Measurements from ENCODE around the gene TPCN1. TPM values are rescaled to one million over a fixed set of nuclear protein-coding genes. Genes with fewer than 3 reads are reported as not detected.

TPCN1 gene
- total RNA-seq, 2 experiments from 2014 or later: 13.7 to 16.1 TPM

DNA sequence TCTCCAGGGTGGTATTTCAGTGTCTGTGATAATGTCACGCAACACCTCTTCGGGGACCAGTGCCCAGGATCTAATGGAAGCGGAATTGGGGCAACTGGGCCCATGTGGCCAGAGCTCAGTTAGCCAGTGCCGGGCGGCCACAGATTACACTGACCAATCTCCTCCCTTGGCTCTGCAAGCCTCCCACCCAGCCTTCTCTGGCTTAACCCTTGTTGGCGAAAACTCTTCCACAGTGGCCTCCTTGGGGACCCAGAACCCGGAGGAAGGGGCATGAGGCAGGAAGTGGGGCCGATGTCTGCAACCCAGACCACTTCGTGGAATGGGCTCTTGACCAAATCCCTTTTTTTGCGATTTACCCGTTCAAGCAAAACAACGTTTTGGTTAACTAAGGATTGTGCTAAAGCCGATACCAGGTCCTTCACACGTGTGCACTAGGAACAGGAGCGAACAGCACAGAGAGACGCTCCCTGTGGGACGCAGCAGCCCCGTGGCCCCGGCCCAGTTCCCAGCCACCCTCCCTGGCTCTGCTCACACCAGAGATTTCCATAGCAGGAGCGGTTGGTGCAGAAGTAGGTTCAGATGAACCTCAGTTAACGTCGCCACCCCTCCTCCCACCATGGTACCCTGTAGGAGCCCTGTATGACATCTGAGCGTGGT lies 75.4 kb downstream of the TPCN1 start:
- ChIA-PET CTCF (no interaction called here), POLR2A (no interaction called here)
- Mint-ChIP-seq H3K9me3 (ENCODE audit: insufficient read depth) (no peaks in the 10 kb centered on the region), H3K36me3 (ENCODE audit: low read depth) (peaks cover 4% of the 10 kb centered on the region), H3K4me1 (ENCODE audit: low read depth) (no peaks in the 10 kb centered on the region), H3K27me3 (ENCODE audit: low read depth) (no peaks in the 10 kb centered on the region), H3K27ac (no peak overlapping the region), H3K4me3 (no peak overlapping the region)
- DNase-seq: no peak
- no peak for ATAC-seq

DNA sequence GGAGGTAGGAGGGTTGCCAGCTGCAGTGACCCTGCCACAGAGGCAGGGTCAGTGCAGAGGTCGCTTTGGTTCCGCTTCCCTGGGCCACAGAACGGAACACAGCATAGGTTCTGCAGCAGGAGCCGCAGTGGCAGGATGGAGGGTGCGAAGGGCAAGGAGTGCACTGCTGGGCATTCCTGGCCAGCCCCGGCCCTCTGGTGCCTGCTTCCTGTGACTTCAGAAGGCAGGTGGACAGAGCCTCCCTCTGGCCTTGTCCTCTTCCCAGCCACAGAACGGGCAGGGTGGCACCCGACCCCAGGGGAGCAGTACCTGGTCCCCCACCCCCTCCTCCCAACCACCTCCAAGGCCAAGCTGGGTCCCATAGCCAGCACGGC lies 75.9 kb downstream of the TPCN1 start:
- no peak overlapping the region for H3K27ac Mint-ChIP-seq
- H3K36me3 Mint-ChIP-seq (ENCODE audit: low read depth): peaks cover 9% of the 10 kb centered on the region
- DNase-seq: no peak
- H3K27me3 Mint-ChIP-seq (ENCODE audit: low read depth): no peaks in the 10 kb centered on the region
- ChIA-PET CTCF (no interaction called here), POLR2A (no interaction called here)
- peaks cover 2% of the 10 kb centered on the region for H3K4me1 Mint-ChIP-seq (ENCODE audit: low read depth)
- no peak overlapping the region for H3K4me3 Mint-ChIP-seq
- H3K9me3 Mint-ChIP-seq (ENCODE audit: insufficient read depth): no peaks in the 10 kb centered on the region
- ATAC-seq: no peak

DNA sequence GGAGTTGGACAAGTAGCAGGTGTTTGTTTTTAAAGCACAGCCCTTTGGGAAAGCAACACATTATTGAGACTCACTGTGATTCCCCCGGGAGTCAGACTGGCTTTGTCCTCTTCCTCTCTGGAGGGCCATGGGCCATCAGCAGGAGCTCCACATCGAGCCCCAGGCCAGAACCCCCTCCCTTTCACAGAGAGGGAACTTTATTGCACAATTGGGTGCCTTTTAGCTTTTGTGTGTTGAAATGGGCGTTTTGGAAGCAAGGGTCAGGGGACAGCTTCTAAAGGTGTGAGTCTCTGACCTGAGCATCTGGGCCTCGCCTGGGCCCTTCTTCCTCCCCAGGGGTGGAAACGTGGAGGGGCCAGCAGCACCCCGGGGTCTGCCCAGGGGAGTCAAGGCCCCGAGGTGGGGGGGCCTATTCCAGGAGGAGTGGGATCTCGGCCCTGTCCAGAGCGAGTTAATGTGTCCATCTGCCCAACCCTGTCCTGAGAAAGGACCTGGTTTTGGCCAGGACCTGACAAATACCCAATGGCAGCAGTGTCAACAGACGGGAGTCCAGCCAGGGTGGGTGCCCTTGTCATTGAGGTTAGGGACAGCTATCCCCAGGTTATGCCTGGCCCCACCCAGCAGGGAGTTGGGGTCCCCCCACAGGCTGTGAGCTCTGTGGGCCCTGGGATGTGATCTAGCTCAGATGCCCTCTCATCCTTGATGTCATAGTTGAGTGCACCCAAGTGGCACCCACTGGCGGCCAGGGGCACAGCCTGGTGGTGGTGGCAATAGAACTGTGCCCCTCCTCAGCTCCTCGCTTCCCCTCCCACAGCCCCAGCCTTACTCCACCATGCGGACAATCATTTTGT lies 76.6 kb downstream of the TPCN1 start:
- DNase-seq (no peak), ATAC-seq (no peak)
- Mint-ChIP-seq H3K36me3 (ENCODE audit: low read depth) (peaks cover 14% of the 10 kb centered on the region), H3K9me3 (ENCODE audit: insufficient read depth) (no peaks in the 10 kb centered on the region), H3K4me3 (no peak overlapping the region), H3K27me3 (ENCODE audit: low read depth) (no peaks in the 10 kb centered on the region), H3K27ac (no peak overlapping the region), H3K4me1 (ENCODE audit: low read depth) (peaks cover 9% of the 10 kb centered on the region)
- ChIA-PET POLR2A (no interaction called here), CTCF (no interaction called here)

DNA sequence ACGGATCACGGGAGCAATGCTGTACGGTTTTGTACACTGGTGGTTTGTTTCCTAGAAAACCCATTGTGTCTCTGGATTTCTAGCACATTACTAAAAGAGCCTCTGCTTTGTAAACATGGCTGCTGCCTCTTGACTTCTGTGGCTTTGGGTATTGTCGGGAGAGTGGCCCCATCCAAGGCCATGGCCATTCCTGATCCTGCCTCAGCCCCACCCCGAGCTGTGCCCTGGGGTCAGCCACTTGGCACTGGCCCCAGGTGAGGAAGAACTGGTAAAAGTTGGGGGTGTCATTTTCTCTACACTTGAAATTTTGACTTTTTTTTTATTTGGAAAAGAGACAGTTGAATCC lies 77.2 kb downstream of the TPCN1 start:
- Mint-ChIP-seq H3K36me3 (ENCODE audit: low read depth) (peaks cover 19% of the 10 kb centered on the region), H3K27me3 (ENCODE audit: low read depth) (no peaks in the 10 kb centered on the region), H3K4me1 (ENCODE audit: low read depth) (peaks cover 15% of the 10 kb centered on the region), H3K4me3 (no peak overlapping the region), H3K9me3 (ENCODE audit: insufficient read depth) (no peaks in the 10 kb centered on the region), H3K27ac (no peak overlapping the region)
- ATAC-seq (no peak), DNase-seq (no peak)
- POLR2A ChIA-PET: no interaction called here
- CTCF ChIA-PET: interaction anchor here (1.0 kb wide), 1 partner anchor 73 kb away, joined by 3 read pairs; no protein-coding TSS in a partner anchor

DNA sequence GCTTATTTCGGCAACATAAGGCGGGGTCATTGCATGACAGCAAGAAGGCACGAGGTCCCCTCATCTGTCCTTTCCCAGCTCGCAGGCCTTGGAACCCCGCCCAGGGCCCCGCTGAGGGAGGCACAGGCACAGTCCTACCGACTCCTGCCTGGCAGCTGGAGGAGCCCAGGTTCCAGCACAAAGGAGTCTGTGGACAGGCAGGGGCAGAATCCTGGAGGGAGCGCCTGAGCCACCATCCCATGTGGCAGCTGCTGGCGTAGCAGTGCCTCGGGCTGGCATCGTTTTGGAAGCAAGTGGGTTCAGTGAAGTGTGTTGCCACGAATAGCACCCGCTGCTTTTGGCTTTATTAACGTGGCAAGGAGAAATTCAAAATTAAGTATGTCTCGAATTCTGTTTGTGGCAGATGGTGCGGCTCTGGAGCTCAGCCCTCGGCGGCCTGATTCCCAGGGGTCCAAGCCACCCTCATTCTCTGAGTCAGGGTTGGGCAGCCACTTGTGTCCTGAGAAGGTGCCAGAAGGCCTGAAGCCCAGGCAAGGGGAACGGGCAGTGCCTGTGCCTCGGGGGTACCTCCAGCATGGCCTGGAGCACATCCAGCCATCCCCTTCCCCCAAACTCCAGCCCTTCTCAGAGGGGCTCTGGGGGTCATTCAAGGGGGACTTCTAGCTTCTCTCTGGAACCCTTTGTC lies 77.7 kb downstream of the TPCN1 start:
- H3K36me3 Mint-ChIP-seq (ENCODE audit: low read depth): peaks cover 24% of the 10 kb centered on the region
- ChIA-PET POLR2A (no interaction called here), CTCF (interaction anchor here (1.0 kb wide), 1 partner anchor 74 kb away, joined by 3 read pairs; no protein-coding TSS in a partner anchor)
- no peak overlapping the region for H3K4me3 Mint-ChIP-seq
- H3K27ac Mint-ChIP-seq: no peak overlapping the region
- no peak for DNase-seq
- H3K9me3 Mint-ChIP-seq (ENCODE audit: insufficient read depth): no peaks in the 10 kb centered on the region
- peaks cover 20% of the 10 kb centered on the region for H3K4me1 Mint-ChIP-seq (ENCODE audit: low read depth)
- H3K27me3 Mint-ChIP-seq (ENCODE audit: low read depth): no peaks in the 10 kb centered on the region
- no peak for ATAC-seq

DNA sequence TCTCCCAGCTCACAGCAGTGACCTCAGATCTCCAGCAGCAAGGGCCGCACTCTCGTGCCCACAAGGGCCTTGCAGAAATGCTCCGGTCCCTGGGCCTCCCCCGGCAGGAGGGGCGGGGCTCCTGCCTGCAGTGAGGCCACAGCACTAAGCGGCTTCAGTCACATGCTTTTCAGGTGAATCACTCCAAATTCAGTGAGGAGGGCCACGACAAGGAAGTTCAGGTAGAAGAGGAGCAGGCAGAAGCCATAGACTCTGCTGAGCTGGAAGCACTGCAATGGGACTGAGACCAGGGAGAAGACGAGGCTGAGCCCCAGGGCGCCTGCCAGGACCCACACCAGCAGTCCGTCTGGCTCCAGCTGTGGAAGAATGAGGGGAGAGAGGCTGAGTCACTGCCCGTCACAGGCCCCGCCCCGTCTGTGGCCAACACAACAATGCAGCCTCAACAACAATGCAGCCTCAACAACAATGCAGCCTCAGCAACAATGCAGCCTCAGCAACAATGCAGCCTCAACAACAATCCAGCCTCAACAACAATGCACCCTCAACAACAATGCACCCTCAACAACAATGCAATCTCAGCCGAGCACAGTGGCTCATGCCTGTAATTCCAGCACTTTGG lies 78.5 kb downstream of the TPCN1 start:
- no peak for DNase-seq
- Mint-ChIP-seq H3K27ac (no peak overlapping the region), H3K4me1 (ENCODE audit: low read depth) (peaks cover 20% of the 10 kb centered on the region), H3K36me3 (ENCODE audit: low read depth) (peaks cover 25% of the 10 kb centered on the region), H3K9me3 (ENCODE audit: insufficient read depth) (no peaks in the 10 kb centered on the region), H3K4me3 (no peak overlapping the region), H3K27me3 (ENCODE audit: low read depth) (no peaks in the 10 kb centered on the region)
- no peak for ATAC-seq
- CTCF ChIA-PET: interaction anchor here (1.0 kb wide), 1 partner anchor 75 kb away, joined by 3 read pairs; no protein-coding TSS in a partner anchor
- POLR2A ChIA-PET: no interaction called here

DNA sequence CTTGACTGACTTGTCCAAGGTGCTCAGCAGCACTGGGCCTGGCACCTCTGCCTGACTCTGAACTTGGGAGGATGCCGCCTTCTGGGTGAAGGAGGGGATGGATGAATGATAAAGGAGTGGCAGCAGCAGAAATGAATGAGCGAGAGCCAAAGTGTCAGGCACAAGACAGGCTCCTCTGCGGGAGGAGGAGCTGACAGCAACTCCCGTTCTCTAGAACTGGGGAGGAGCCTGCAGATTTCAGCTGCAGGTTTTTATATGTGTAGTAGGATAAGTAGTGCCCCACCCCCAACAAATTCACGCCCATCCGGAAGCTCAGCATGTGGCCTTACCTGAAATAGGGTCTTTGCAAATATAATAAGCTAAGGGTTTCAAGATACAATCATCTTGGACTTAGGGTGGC lies 80.5 kb downstream of the TPCN1 start:
- H3K4me3 Mint-ChIP-seq: no peak overlapping the region
- no peaks in the 10 kb centered on the region for H3K9me3 Mint-ChIP-seq (ENCODE audit: insufficient read depth)
- peaks cover 33% of the 10 kb centered on the region for H3K36me3 Mint-ChIP-seq (ENCODE audit: low read depth)
- no peaks in the 10 kb centered on the region for H3K27me3 Mint-ChIP-seq (ENCODE audit: low read depth)
- no peak for ATAC-seq
- CTCF ChIA-PET: interaction anchor here (1.1 kb wide), 1 partner anchor 40 kb away, joined by 3 read pairs; no protein-coding TSS in a partner anchor
- peaks cover 20% of the 10 kb centered on the region for H3K4me1 Mint-ChIP-seq (ENCODE audit: low read depth)
- POLR2A ChIA-PET: no interaction called here
- no peak overlapping the region for H3K27ac Mint-ChIP-seq
- DNase-seq: no peak

DNA sequence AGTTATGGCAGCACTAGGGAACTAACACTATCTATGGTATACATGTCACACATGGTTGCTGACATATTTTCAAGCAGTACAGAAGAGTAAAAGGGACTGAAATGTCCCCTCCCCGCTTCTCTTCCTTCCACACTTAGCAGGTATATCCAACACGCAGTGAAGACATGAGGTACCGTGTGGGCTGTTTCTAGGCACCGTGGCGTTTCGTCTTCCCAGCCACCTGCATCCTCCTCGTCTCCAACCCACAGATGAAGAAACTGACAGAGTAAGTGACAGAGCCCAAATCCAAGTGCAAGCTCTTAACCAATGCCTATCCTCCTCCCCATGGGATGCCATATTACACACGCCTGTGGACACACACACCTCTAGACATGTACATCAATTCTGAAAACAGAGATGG lies 81.2 kb downstream of the TPCN1 start:
- no peak overlapping the region for H3K4me3 Mint-ChIP-seq
- peaks cover 36% of the 10 kb centered on the region for H3K36me3 Mint-ChIP-seq (ENCODE audit: low read depth)
- H3K27me3 Mint-ChIP-seq (ENCODE audit: low read depth): no peaks in the 10 kb centered on the region
- ATAC-seq: no peak
- CTCF ChIA-PET: interaction anchor here (1.1 kb wide), 1 partner anchor 41 kb away, joined by 3 read pairs; no protein-coding TSS in a partner anchor
- DNase-seq: no peak
- H3K27ac Mint-ChIP-seq: peak overlapping the region; percentile 71
- POLR2A ChIA-PET: no interaction called here
- peaks cover 20% of the 10 kb centered on the region for H3K4me1 Mint-ChIP-seq (ENCODE audit: low read depth)
- H3K9me3 Mint-ChIP-seq (ENCODE audit: insufficient read depth): no peaks in the 10 kb centered on the region

DNA sequence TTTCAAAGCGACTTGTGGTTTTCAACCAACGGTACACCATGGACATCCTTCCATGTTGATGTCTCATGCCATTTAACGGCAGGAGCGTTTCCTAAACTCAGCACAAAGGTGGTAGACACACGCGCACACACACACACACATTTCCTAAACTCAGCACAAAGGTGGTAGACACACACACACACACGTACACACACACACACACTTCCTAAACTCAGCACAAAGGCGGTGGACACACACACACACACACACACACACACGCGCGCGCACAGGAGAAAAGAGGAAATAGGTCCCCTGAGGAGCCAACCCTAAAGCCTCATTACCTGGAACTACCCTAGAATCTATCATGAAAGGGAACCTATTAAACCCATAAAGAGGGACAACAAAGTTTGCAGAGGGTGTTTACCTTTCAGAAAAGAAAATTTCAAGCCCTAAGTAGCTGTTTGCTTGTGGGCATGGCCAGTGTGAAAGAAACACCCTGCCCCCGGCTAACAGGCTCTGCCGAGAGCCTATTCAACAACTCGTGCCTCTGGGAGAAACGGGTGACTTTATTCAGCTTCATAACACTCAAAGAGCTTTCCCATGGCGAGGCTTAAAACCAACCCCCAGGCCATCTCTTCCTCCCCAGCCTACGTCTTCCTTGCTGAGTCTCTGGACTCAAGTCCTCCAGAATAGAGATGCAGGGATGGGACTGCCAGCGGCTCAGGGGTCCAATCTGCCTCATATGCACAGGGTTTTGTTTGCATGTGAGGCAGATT lies 81.8 kb downstream of the TPCN1 start:
- ChIA-PET POLR2A (no interaction called here), CTCF (no interaction called here)
- Mint-ChIP-seq H3K27ac (peak overlapping the region; percentile 71), H3K36me3 (ENCODE audit: low read depth) (peaks cover 38% of the 10 kb centered on the region), H3K4me1 (ENCODE audit: low read depth) (peaks cover 20% of the 10 kb centered on the region), H3K4me3 (no peak overlapping the region), H3K9me3 (ENCODE audit: insufficient read depth) (no peaks in the 10 kb centered on the region), H3K27me3 (ENCODE audit: low read depth) (no peaks in the 10 kb centered on the region)
- DNase-seq (peak; percentile 54), ATAC-seq (peak; percentile 27)

DNA sequence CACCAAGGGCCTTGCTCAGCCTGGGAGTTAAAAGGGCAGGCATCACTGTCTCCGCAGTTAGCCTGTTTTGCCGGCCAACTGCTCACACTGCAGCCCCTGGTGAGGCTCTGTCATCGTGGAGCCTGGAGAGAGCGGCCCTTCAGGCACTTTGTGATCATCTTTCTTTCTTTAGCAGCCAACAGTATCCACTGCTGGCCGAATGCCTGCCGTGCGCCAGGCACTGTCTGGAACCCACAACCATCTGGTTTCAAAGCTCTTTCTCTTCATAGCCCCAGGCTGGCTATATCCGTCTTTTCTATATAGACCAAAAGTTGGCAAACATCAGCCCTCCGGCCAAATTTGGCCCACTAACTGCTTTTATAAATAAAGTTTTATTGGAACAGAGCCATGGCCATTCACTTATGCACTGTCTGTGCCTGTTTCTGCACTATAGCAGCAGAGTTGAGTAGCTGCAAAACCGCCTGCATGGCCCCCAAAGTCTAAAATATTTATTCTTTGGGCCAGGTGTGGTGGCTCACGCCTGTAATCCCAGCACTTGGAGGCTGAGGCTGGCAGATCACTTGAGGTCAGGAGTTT lies 84.1 kb downstream of the TPCN1 start:
- Mint-ChIP-seq H3K27ac (no peak overlapping the region), H3K4me1 (ENCODE audit: low read depth) (peaks cover 21% of the 10 kb centered on the region), H3K4me3 (no peak overlapping the region), H3K9me3 (ENCODE audit: insufficient read depth) (no peaks in the 10 kb centered on the region), H3K36me3 (ENCODE audit: low read depth) (peaks cover 46% of the 10 kb centered on the region), H3K27me3 (ENCODE audit: low read depth) (no peaks in the 10 kb centered on the region)
- ChIA-PET CTCF (no interaction called here), POLR2A (interaction anchor here (0.8 kb wide), 1 partner anchor 312 kb away, joined by 3 read pairs; no protein-coding TSS in a partner anchor)
- DNase-seq: no peak
- no peak for ATAC-seq

DNA sequence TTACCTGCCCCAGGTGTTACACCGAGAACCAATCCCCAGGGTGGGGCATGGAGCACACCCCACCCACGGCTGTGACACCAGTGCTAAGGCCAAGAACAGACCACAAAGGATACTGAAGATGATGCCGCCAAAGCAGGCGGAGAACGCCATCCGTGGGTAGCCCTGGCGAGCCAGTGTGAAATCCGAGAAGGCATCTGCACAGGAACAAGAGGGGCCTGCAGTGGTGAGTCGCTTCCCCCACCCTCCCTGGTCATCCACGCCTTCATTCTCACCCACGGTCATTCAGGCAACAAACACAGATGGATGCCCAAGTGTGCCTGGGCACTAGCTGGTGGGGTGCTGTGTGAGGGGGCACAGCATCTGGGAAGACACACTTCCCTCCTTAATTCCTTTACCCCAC lies 85.1 kb downstream of the TPCN1 start:
- Mint-ChIP-seq H3K4me1 (ENCODE audit: low read depth) (peaks cover 22% of the 10 kb centered on the region), H3K27ac (no peak overlapping the region), H3K9me3 (ENCODE audit: insufficient read depth) (no peaks in the 10 kb centered on the region), H3K4me3 (no peak overlapping the region), H3K27me3 (ENCODE audit: low read depth) (no peaks in the 10 kb centered on the region), H3K36me3 (ENCODE audit: low read depth) (peaks cover 49% of the 10 kb centered on the region)
- ChIA-PET POLR2A (no interaction called here), CTCF (no interaction called here)
- no peak for ATAC-seq
- no peak for DNase-seq
